22Rv1 (cell line): ENCODE measurements around the gene NTPCR.

Experiments used
- H3K27ac ChIP-seq: fragments of 450-650 bp; 2 replicates; pipeline ENCODE4 v1.5.1; 2017
- CTCF ChIP-seq: fragments of 450-650 bp; IDR thresholded peaks from 2 replicates; pipeline ENCODE4 v1.5.1; 2017; ENCODE audit warnings: mild to moderate bottlenecking
- ZFX ChIP-seq: fragments of 450-650 bp; IDR thresholded peaks from 2 replicates; pipeline ENCODE4 v1.6.1; 2017; ENCODE audit warnings: antibody characterized with exemption, borderline replicate concordance

Gene NTPCR

GRCh38 chr1:233019083-233019482 is 68.7 kb downstream of the NTPCR start:
- H3K27ac ChIP-seq = no peak overlapping the region
- TF ChIP-seq ZFX (no peak), CTCF (no peak)

GRCh38 chr1:233019778-233020325 is 69.4 kb downstream of the NTPCR start:
- TF ChIP-seq CTCF (no peak), ZFX (no peak)
- no peak overlapping the region for H3K27ac ChIP-seq

GRCh38 chr1:233020426-233020825 is 70.0 kb downstream of the NTPCR start:
- H3K27ac ChIP-seq = no peak overlapping the region
- TF ChIP-seq ZFX = no peak
- TF ChIP-seq CTCF = no peak

GRCh38 chr1:233022246-233022645 is 71.8 kb downstream of the NTPCR start:
- TF ChIP-seq ZFX = no peak
- no peak for TF ChIP-seq CTCF
- H3K27ac ChIP-seq = no peak overlapping the region

GRCh38 chr1:233024199-233024598 is 73.8 kb downstream of the NTPCR start:
- TF ChIP-seq ZFX = no peak
- TF ChIP-seq CTCF = no peak
- H3K27ac ChIP-seq = no peak overlapping the region

DNA sequence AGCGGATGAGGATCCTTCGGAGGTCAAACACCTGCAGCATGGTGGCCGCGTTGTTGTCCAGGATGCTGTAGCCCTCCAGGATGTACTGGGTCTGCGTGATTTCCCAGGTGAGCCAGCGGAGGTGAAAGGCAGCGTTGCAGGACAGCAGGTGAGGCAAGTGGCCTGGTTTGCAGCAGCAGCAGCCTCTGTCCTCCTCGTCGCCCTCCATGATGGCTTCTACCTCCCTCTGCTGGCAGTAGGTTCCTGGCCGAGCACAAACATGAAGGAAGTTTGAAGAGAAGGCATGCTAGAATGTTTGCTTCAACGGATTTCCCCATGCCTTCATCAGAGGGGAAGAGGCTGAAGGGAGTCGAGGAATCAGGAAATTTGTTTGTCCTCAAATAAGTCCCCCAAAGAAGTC is 74.7 kb downstream of the NTPCR start:
- no peak overlapping the region for H3K27ac ChIP-seq
- TF ChIP-seq CTCF (peak; percentile 73), ZFX (no peak)

- no peak for TF ChIP-seq ZFX
- peak; percentile 41 for TF ChIP-seq CTCF
- no peak overlapping the region for H3K27ac ChIP-seq
Observed at GRCh38 chr1:233025567-233025966, 75.2 kb downstream of the NTPCR start.
